Tibial artery (tissue), 4 donors: ENCODE data around the gene UBA3.

Experiments used
- DNase-seq, 2 donors: peaks; one replicate each; pipeline ENCODE4 v3.0.0-alpha.2; 2019
- H3K27ac ChIP-seq, 2 donors: fragments of 200-600 bp; sonication (generic) in 1 of 2; 1 replicate in 1 of 2; 2 replicates in 1 of 2; pipeline ENCODE4 v1.5.1; 2018 to 2019; ENCODE audit warnings: mild to moderate bottlenecking in 1 of 2
- H3K27me3 ChIP-seq, 2 donors: fragments of 200-600 bp; sonication (generic) in 1 of 2; one replicate each; pipeline versions ENCODE4 v1.5.1 to v1.6.0; 2016 to 2019
- H3K36me3 ChIP-seq, 3 donors: fragments of 200-600 bp; sonication (generic) in 2 of 3; one replicate each; pipeline ENCODE4 v1.5.1; 2016 to 2019; ENCODE audit warnings: mild to moderate bottlenecking in 2 of 3
- H3K4me1 ChIP-seq, 4 donors: fragments of 200-600 bp; sonication (generic) in 2 of 4; 1 replicate in 3 of 4; 2 replicates in 1 of 4; pipeline ENCODE4 v1.5.1; 2016 to 2019
- H3K4me3 ChIP-seq, 2 donors: fragments of 200-600 bp; sonication (generic) in 1 of 2; 1 replicate in 1 of 2; 2 replicates in 1 of 2; pipeline ENCODE4 v1.5.1; 2018 to 2019; ENCODE audit warnings: mild to moderate bottlenecking in 2 of 2
- H3K9me3 ChIP-seq, 3 donors: fragments of 200-600 bp; sonication (generic) in 1 of 3; one replicate each; pipeline ENCODE4 v1.5.1; 2016 to 2019
- CTCF ChIP-seq, 2 experiments: fragments of 200-600 bp in 1 of 2; fragments of 450-650 bp in 1 of 2; IDR thresholded peaks; one replicate each; pipeline ENCODE4 v1.5.1; 2017 to 2019; ENCODE audit warnings: antibody characterized with exemption in 2 of 2, mild to moderate bottlenecking in 1 of 2, moderate library complexity in 1 of 2
- intact Hi-C: fragments of 100-400 bp; cut with DNase I; formaldehyde crosslinking; loops from one replicate; pipeline ENCODE4 v1.15.0; 2023; ENCODE audit warnings: low total_unique reads

UBA3 gene

DNA sequence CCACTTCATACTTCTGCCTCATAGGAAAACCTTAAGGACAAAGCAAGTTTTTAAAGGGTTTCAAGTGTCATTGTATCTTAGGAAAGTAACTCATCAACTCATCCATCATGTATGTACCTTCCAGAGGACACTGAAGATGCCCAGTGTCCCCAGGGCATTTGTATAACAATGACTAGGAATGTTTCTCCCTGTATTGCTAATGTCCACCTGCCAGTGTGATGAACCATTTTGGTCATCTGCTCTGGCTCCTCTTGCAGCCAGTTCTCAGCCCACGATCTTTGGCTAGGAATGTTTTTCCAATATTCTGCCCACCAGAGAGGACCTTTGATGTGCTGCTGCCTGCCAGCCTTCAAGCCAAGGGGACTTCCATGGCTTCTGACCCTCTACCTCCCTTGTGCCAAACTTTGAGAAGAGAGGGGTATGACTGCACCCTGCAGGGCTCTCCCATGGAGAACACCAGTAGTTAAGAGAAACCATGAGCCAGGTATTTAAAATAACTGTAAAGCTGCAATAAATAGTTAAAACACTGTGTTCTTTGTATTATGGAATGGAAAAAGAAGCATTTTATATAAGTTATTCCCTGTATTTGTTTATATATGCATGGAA, 30.9 kb upstream of the UBA3 start:
- Histone ChIP-seq H3K27me3 (no peaks in the 10 kb centered on the region), H3K4me1 (peaks cover 0 to 4% (median 2%) of the 10 kb centered on the region in 4 donors), H3K4me3 (no peak overlapping the region), H3K36me3 (peaks cover 0 to 2% (median 0%) of the 10 kb centered on the region in 3 donors), H3K9me3 (no peaks in the 10 kb centered on the region), H3K27ac (no peak overlapping the region)
- DNase-seq, result no peak
- TF ChIP-seq CTCF (IDR thresholded peaks at IDR 0.05), result no peak
- intact Hi-C loops, result no loop called here

DNA sequence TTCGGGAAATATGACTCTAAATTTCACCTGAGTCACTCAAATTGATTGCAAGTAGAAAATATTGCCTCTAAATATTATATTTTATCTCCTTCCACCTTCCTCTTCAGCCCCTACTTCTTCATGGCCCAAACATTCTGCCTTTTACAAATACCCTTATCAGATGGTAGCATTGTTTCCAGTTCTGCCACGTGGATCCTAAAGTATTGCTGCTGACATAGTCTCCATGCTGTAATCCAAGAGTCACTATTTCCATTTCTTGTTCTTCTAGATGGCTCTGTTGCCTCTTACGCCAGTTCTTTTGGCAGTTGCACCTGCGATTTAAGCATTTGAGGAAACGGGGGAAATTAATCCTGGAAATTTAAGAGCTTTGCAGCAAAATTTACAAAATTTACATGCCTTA, 28.6 kb upstream of the UBA3 start:
- H3K4me3 ChIP-seq, result no peak overlapping the region
- TF ChIP-seq CTCF (IDR thresholded peaks at IDR 0.05), result no peak
- peaks cover 0 to 16% (median 6%) of the 10 kb centered on the region in 4 donors for H3K4me1 ChIP-seq
- H3K27ac ChIP-seq, result no peak overlapping the region
- peaks cover 2 to 21% (median 10%) of the 10 kb centered on the region in 3 donors for H3K36me3 ChIP-seq
- no peaks in the 10 kb centered on the region for H3K9me3 ChIP-seq
- intact Hi-C loops, result no loop called here
- no peak for DNase-seq
- no peaks in the 10 kb centered on the region for H3K27me3 ChIP-seq

DNA sequence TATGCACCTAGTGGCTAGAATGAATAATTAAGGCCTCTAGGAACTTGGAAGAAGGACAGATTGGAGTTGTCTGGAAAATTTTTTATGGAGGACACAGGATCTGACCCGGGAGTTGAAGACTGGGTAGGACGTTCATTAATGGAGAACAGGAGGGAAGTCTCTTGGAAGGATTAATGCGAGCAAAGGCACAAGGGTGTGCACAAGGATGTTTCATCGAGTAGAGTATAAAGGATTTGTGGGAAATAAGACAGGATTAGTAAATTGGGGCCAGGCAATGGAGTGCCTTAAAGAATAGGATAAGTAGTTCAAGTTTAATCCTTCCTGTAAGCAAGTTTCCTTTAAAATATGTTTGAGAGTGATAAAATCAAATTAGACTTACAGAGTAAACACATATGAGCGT, 27.7 kb upstream of the UBA3 start:
- Histone ChIP-seq H3K36me3 (peaks cover 11 to 30% (median 18%) of the 10 kb centered on the region in 3 donors), H3K4me1 (peaks cover 0 to 16% (median 6%) of the 10 kb centered on the region in 4 donors), H3K4me3 (no peak overlapping the region), H3K27ac (no peak overlapping the region), H3K27me3 (no peaks in the 10 kb centered on the region), H3K9me3 (no peaks in the 10 kb centered on the region)
- TF ChIP-seq CTCF (IDR thresholded peaks at IDR 0.05), result no peak
- no peak for DNase-seq
- intact Hi-C loops, result no loop called here

GRCh38 chr3:69105320-69105719, 25.2 kb upstream of the UBA3 start:
- no peak overlapping the region for H3K27ac ChIP-seq

GRCh38 chr3:69104586-69104985, 24.4 kb upstream of the UBA3 start:
- no peaks in the 10 kb centered on the region for H3K9me3 ChIP-seq
- peaks cover 24 to 44% (median 31%) of the 10 kb centered on the region in 3 donors for H3K36me3 ChIP-seq
- no peaks in the 10 kb centered on the region for H3K27me3 ChIP-seq
- peaks cover 0 to 33% (median 11%) of the 10 kb centered on the region in 4 donors for H3K4me1 ChIP-seq
- TF ChIP-seq CTCF (IDR thresholded peaks at IDR 0.05), result no peak
- intact Hi-C loops, result no loop called here
- no peak overlapping the region for H3K4me3 ChIP-seq
- no peak overlapping the region for H3K27ac ChIP-seq
- no peak for DNase-seq

More at GRCh38 chr3:69105320-69105719, 25.2 kb upstream of the UBA3 start:
- Histone ChIP-seq H3K4me1 (peaks cover 0 to 26% (median 6%) of the 10 kb centered on the region in 4 donors), H3K9me3 (no peaks in the 10 kb centered on the region), H3K36me3 (peaks cover 24 to 44% (median 31%) of the 10 kb centered on the region in 3 donors), H3K27me3 (no peaks in the 10 kb centered on the region), H3K4me3 (no peak overlapping the region)
- no peak for DNase-seq
- TF ChIP-seq CTCF (IDR thresholded peaks at IDR 0.05), result no peak
- intact Hi-C loops, result no loop called here
